Measurements from ENCODE around the gene CCNB1IP1.
"Not testable (repeated sequence)": the region's sequence is repeated elsewhere in the genome, so short reads cannot be mapped to it uniquely, and the experiment has no call there.

Gene CCNB1IP1

GRCh38 chr14:20264361-20264760 is 68.7 kb downstream of the CCNB1IP1 start:
- H3K4me3 ChIP-seq, H3K27ac ChIP-seq: not testable (repeated sequence)

DNA sequence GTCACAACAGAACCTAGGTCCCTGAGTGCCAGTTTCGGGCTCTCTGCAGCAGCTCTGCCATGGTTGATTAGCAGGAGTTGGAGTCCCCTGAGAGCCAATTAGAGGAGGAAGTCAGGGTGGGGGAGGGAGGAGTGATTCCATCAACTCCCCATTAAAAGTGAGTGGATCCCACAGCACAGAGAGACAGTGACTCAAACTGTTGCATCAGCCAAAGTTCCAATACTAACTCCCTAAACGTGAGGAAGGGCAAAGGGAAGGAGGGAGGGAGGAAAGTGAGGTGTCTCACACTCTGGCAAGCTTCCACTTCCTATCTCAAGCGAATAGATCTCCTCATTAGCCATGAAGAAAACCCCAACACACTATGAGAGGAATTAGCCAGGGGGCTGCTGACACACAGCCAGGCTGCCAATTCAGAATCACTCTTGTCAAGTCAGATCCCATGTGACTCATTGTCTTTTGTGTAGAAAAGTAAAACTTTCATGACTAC is 70.4 kb downstream of the CCNB1IP1 start:
- no peak overlapping the region for H3K4me3 ChIP-seq
- no peak overlapping the region for H3K27ac ChIP-seq

Data from skin epidermis (tissue), 12 donors.